Cardiac fibroblast (primary cell): Measurements from ENCODE around the gene RARA.

Experiments used
- DNase-seq, 2 donors: peaks; one replicate each; pipeline versions ENCODE4 v3.0.0 to v3.0.0-alpha.2; 2010; ENCODE audit warnings: low read depth in 2 of 2
- H3K4me3 ChIP-seq, 2 donors: replicated peaks in 1 of 2; 1 replicate in 1 of 2; 2 replicates in 1 of 2; pipeline ENCODE4 v1.5.1; 2011; ENCODE audit warnings: low read depth in 2 of 2, low read length in 2 of 2, mild to moderate bottlenecking in 2 of 2, moderate library complexity in 1 of 2
- CTCF ChIP-seq: IDR thresholded peaks from one replicate; pipeline ENCODE4 v1.5.1; 2011; ENCODE audit warnings: low read depth, mild to moderate bottlenecking, low read length, inconsistent platforms

Gene RARA

GRCh38 chr17:40287159-40287493 lies 21.9 kb upstream of the RARA start:
- peak overlapping the region in 1 of 2 donors; percentile 15 for H3K4me3 ChIP-seq
- DNase-seq, result no peak
- no peak for TF ChIP-seq CTCF

- peak within 1 kb of the TSS; percentile 65 to 81 for H3K4me3 ChIP-seq
- DNase-seq, result peak; percentile 99 to 100
- no peak for TF ChIP-seq CTCF
These were observed 21.2 kb upstream of the RARA start, which contains the start of gene CDC6 for GRCh38 chr17:40287494-40288369. CDC6 (plus strand) TSS chr17:40287879; CDS start chr17:40289421, 1,542 bp downstream.

- TF ChIP-seq CTCF, result peak; percentile 65
- peak; percentile 92 to 94 for DNase-seq
- H3K4me3 ChIP-seq, result no peak overlapping the region
These were observed 18.2 kb upstream of the RARA start for GRCh38 chr17:40290629-40291280.

GRCh38 chr17:40291281-40291664 lies 17.7 kb upstream of the RARA start:
- no peak overlapping the region for H3K4me3 ChIP-seq
- no peak for DNase-seq
- no peak for TF ChIP-seq CTCF

- DNase-seq, result peak in 1 of 2 donors; percentile 71
These were observed 15.6 kb upstream of the RARA start for GRCh38 chr17:40293363-40293762.

More at GRCh38 chr17:40293363-40293762, 15.6 kb upstream of the RARA start:
- no peak overlapping the region for H3K4me3 ChIP-seq
- no peak for TF ChIP-seq CTCF
